ENCODE results near the gene FATE1.

DNA sequence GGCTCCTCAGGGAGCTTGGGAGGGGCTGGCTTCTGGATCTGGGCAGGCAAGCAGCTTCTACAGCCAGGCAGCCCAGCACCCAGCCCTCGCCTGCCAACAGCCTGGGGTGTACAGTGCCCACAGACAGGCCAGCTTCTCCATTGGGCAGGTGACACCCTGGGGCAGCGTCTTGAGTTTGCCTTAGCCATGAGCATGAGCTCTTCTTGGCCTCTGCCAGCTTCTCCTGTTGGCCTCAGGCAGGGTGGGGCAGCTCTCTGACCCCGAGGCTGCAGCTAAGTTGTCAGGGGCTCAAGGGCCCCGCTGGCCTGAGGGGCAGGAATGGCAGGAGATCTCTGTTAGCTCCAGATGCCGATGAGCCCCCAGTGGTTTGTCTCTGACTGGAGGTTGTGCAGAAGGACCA lies 10.9 kb downstream of the FATE1 start:
- TF ChIP-seq, protein P1, sequence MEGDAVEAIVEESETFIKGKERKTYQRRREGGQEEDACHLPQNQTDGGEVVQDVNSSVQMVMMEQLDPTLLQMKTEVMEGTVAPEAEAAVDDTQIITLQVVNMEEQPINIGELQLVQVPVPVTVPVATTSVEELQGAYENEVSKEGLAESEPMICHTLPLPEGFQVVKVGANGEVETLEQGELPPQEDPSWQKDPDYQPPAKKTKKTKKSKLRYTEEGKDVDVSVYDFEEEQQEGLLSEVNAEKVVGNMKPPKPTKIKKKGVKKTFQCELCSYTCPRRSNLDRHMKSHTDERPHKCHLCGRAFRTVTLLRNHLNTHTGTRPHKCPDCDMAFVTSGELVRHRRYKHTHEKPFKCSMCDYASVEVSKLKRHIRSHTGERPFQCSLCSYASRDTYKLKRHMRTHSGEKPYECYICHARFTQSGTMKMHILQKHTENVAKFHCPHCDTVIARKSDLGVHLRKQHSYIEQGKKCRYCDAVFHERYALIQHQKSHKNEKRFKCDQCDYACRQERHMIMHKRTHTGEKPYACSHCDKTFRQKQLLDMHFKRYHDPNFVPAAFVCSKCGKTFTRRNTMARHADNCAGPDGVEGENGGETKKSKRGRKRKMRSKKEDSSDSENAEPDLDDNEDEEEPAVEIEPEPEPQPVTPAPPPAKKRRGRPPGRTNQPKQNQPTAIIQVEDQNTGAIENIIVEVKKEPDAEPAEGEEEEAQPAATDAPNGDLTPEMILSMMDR (conservative IDR thresholded peaks at IDR 0.05; ENCODE audit: low read depth, low read length): no peak
- TF ChIP-seq EZH2 (IDR thresholded peaks at IDR 0.05; ENCODE audit: borderline replicate concordance, low read depth, low read length, poor library complexity, severe bottlenecking): no peak
